Trophoblast cell (in vitro differentiated cells and primary cell): ENCODE data around the gene PNMA8B.

Experiments used
- DNase-seq, 2 donors: peaks; one replicate each; pipeline ENCODE4 v3.0.0-alpha.2; 2016
- H2AFZ ChIP-seq: 2 replicates; pipeline ENCODE4 v1.6.1; 2013; ENCODE audit warnings: low read length, moderate library complexity, mild to moderate bottlenecking; ENCODE audit not compliant: insufficient read depth, poor library complexity
- H2AK5ac ChIP-seq: 2 replicates; pipeline ENCODE4 v1.6.1; 2013; ENCODE audit warnings: mild to moderate bottlenecking, low read length
- H2BK120ac ChIP-seq: 2 replicates; pipeline ENCODE4 v1.6.1; 2013; ENCODE audit warnings: low read length, mild to moderate bottlenecking, moderate library complexity; ENCODE audit not compliant: insufficient read depth, poor library complexity
- H2BK12ac ChIP-seq: 2 replicates; pipeline ENCODE4 v1.6.1; 2013; ENCODE audit warnings: mild to moderate bottlenecking, low read length, moderate library complexity
- H2BK5ac ChIP-seq: 2 replicates; pipeline ENCODE4 v1.6.1; 2013; ENCODE audit warnings: low read length, low read depth, moderate library complexity, mild to moderate bottlenecking; ENCODE audit not compliant: poor library complexity
- H3K14ac ChIP-seq: 2 replicates; pipeline ENCODE4 v1.6.1; 2013; ENCODE audit warnings: mild to moderate bottlenecking, low read length
- H3K18ac ChIP-seq: 2 replicates; pipeline ENCODE4 v1.6.1; 2013; ENCODE audit warnings: mild to moderate bottlenecking, low read length
- H3K23ac ChIP-seq: 2 replicates; pipeline ENCODE4 v1.6.1; 2013; ENCODE audit warnings: low read length
- H3K27ac ChIP-seq: 2 replicates; pipeline ENCODE4 v1.5.1; 2013; ENCODE audit warnings: low read depth, mild to moderate bottlenecking, inconsistent platforms, low read length, moderate library complexity
- H3K27me3 ChIP-seq: 2 replicates; pipeline ENCODE4 v1.6.1; 2013; ENCODE audit warnings: inconsistent platforms, mild to moderate bottlenecking, low read length, moderate library complexity; ENCODE audit not compliant: insufficient read depth
- H3K36me3 ChIP-seq, 2 experiments: 1 replicate in 1 of 2; 2 replicates in 1 of 2; pipeline ENCODE4 v1.6.1; 2013; ENCODE audit warnings: low read length in 2 of 2, mild to moderate bottlenecking in 2 of 2, moderate library complexity in 1 of 2; ENCODE audit not compliant: insufficient read depth in 2 of 2, control insufficient read depth in 1 of 2
- H3K4ac ChIP-seq: 2 replicates; pipeline ENCODE4 v1.6.1; 2013; ENCODE audit warnings: low read depth, mild to moderate bottlenecking, low read length, moderate library complexity
- H3K4me1 ChIP-seq, 2 experiments: 1 replicate in 1 of 2; 2 replicates in 1 of 2; pipeline ENCODE4 v1.6.1; 2013; ENCODE audit warnings: low read length in 2 of 2, mild to moderate bottlenecking in 2 of 2, moderate library complexity in 1 of 2; ENCODE audit not compliant: insufficient read depth in 2 of 2, control insufficient read depth in 1 of 2
- H3K4me2 ChIP-seq: 2 replicates; pipeline ENCODE4 v1.6.1; 2013; ENCODE audit warnings: inconsistent platforms, mild to moderate bottlenecking, low read length, moderate library complexity
- H3K4me3 ChIP-seq: 2 replicates; pipeline ENCODE4 v1.5.1; 2013; ENCODE audit warnings: mild to moderate bottlenecking, low read depth, low read length, inconsistent platforms
- H3K79me1 ChIP-seq: one replicate; pipeline ENCODE4 v1.6.1; 2013; ENCODE audit warnings: low read length
- H3K79me2 ChIP-seq: 2 replicates; pipeline ENCODE4 v1.6.1; 2013; ENCODE audit warnings: low read length, mild to moderate bottlenecking; ENCODE audit not compliant: control insufficient read depth, insufficient read depth, poor library complexity
- H3K9ac ChIP-seq: 2 replicates; pipeline ENCODE4 v1.6.1; 2013; ENCODE audit warnings: mild to moderate bottlenecking, low read length
- H3K9me3 ChIP-seq: 2 replicates; pipeline ENCODE4 v1.6.1; 2013; ENCODE audit warnings: low read depth, mild to moderate bottlenecking, control low read depth, inconsistent platforms, low read length; ENCODE audit not compliant: insufficient read depth
- H4K12ac ChIP-seq: 2 replicates; pipeline ENCODE4 v1.6.1; 2013; ENCODE audit warnings: low read depth, mild to moderate bottlenecking, low read length, moderate library complexity
- H4K8ac ChIP-seq: 2 replicates; pipeline ENCODE4 v1.6.1; 2013; ENCODE audit warnings: low read depth, mild to moderate bottlenecking, low read length, moderate library complexity
- H4K91ac ChIP-seq: one replicate; pipeline ENCODE4 v1.6.1; 2013; ENCODE audit warnings: low read depth, mild to moderate bottlenecking, low read length, moderate library complexity
- WGBS: extraction: QIAGEN DNeasy Blood & Tissue Kit; methylation state at CpG from one replicate; pipeline ENCODE4 v1.1.7; 2013; ENCODE audit warnings: missing lambda C conversion rate; ENCODE audit not compliant: insufficient read length, insufficient coverage; ENCODE audit errors: extremely low coverage; 5-methylcytosine and 5-hydroxymethylcytosine counted together

The PNMA8B gene

DNA sequence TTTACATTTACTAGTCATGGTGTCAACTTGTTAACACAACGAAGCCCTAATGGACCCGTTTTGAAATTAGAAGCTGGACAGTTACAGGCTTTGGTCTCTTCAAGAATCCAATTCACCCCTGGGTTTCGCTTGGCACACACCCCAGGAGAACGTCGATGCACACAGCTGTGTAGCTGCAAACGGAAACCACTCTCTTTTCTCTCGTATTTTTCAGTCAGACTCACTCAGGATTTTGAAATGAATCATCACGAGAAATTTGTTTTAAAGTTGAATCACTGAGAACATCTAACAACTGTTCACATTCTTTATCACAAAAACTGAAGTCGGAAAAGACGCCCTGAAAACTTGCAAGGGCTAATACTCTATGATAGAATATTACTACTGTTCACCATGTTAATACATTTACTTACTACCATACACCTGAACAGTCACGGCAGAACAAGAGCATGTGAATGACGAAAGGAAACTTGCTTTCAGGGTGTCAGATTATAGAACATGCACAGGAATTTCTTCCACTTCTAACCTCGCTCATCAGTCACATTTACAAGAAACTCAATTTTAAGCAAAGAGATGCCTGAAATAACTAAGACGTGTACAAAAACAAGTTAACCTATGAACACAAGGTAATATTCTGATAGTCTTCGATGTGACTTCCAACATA, 29.0 kb downstream of the PNMA8B start:
- peaks cover 4 to 11% of the 10 kb centered on the region in 2 experiments for H3K4me1 ChIP-seq
- H3K9me3 ChIP-seq = no peaks in the 10 kb centered on the region
- H2AFZ ChIP-seq = no peak overlapping the region
- no peak overlapping the region for H3K23ac ChIP-seq
- no peak overlapping the region for H3K4me3 ChIP-seq
- no peak overlapping the region for H3K18ac ChIP-seq
- no peaks in the 10 kb centered on the region for H3K36me3 ChIP-seq
- H3K27me3 ChIP-seq = no peaks in the 10 kb centered on the region
- no peak overlapping the region for H2AK5ac ChIP-seq
- no peak overlapping the region for H4K8ac ChIP-seq
- no CpG with 5 or more reads among the region's 15 CpGs for WGBS
- no peak overlapping the region for H3K9ac ChIP-seq
- no peak overlapping the region for H2BK12ac ChIP-seq
- no peak overlapping the region for H4K12ac ChIP-seq
- no peak overlapping the region for H2BK5ac ChIP-seq
- no peaks in the 10 kb centered on the region for H3K79me2 ChIP-seq
- no peak overlapping the region for H3K4me2 ChIP-seq
- no peak overlapping the region for H3K27ac ChIP-seq
- H3K4ac ChIP-seq = no peak overlapping the region
- H3K14ac ChIP-seq = no peak overlapping the region
- DNase-seq = no peak
- no peak overlapping the region for H4K91ac ChIP-seq
- peaks cover 6% of the 10 kb centered on the region for H3K79me1 ChIP-seq
- H2BK120ac ChIP-seq = no peak overlapping the region

GRCh38 chr19:46463516-46463915, 32.2 kb downstream of the PNMA8B start:
- Histone ChIP-seq H3K27me3 (no peaks in the 10 kb centered on the region), H2AFZ (no peak overlapping the region), H2BK5ac (no peak overlapping the region), H3K4me3 (no peak overlapping the region), H4K8ac (no peak overlapping the region), H3K9ac (no peak overlapping the region), H3K79me1 (no peaks in the 10 kb centered on the region), H2BK120ac (no peak overlapping the region), H3K27ac (no peak overlapping the region), H3K9me3 (no peaks in the 10 kb centered on the region), H2AK5ac (no peak overlapping the region), H3K18ac (no peak overlapping the region), H3K79me2 (no peaks in the 10 kb centered on the region), H2BK12ac (no peak overlapping the region), H3K4ac (no peak overlapping the region), H3K23ac (no peak overlapping the region), H3K14ac (no peak overlapping the region), H4K12ac (no peak overlapping the region), H3K4me1 (peaks cover 2% of the 10 kb centered on the region in 2 experiments), H3K4me2 (no peak overlapping the region), H3K36me3 (no peaks in the 10 kb centered on the region), H4K91ac (no peak overlapping the region)
- WGBS = no CpG with 5 or more reads among the region's 7 CpGs
- DNase-seq = no peak

GRCh38 chr19:46461537-46461936, 34.1 kb downstream of the PNMA8B start:
- Histone ChIP-seq H3K23ac (no peak overlapping the region), H4K12ac (no peak overlapping the region), H3K18ac (no peak overlapping the region), H2BK12ac (no peak overlapping the region), H2BK120ac (no peak overlapping the region), H4K91ac (no peak overlapping the region), H3K79me1 (no peaks in the 10 kb centered on the region), H3K27me3 (no peaks in the 10 kb centered on the region), H2BK5ac (no peak overlapping the region), H3K4me3 (no peak overlapping the region), H4K8ac (no peak overlapping the region), H3K27ac (no peak overlapping the region), H3K9ac (no peak overlapping the region), H3K36me3 (no peaks in the 10 kb centered on the region), H2AK5ac (no peak overlapping the region), H3K4me1 (peaks cover 2% of the 10 kb centered on the region in 2 experiments), H3K9me3 (no peaks in the 10 kb centered on the region), H3K79me2 (no peaks in the 10 kb centered on the region), H3K4ac (no peak overlapping the region), H3K14ac (no peak overlapping the region), H3K4me2 (no peak overlapping the region), H2AFZ (no peak overlapping the region)
- DNase-seq = no peak
- WGBS = no CpG with 5 or more reads among the region's 2 CpGs

DNA sequence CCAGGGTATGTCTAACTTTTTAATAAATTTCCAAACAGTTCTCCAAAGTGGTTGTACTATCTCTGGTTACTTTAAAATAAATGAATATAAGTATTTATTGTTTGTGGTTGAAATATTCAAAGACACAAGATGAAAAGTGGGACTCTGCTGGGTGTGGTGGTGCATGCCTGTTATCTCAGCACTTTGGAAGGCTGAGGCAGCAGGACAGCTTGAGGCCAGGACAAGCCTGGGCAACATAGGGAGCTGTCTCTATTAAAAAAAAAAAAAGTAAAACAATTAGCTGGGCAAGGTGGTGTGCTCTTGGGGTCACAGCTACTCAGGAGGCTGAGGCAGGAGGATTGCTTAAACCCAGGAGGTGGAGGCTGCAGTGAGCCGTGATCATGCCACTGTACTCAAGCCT, 34.7 kb downstream of the PNMA8B start:
- H3K79me2 ChIP-seq = no peaks in the 10 kb centered on the region
- H4K12ac ChIP-seq = no peak overlapping the region
- DNase-seq = no peak
- no CpG with 5 or more reads among the region's 1 CpG for WGBS
- H2AK5ac ChIP-seq = no peak overlapping the region
- no peak overlapping the region for H2BK5ac ChIP-seq
- no peaks in the 10 kb centered on the region for H3K27me3 ChIP-seq
- no peak overlapping the region for H3K18ac ChIP-seq
- H3K27ac ChIP-seq = no peak overlapping the region
- no peak overlapping the region for H2BK12ac ChIP-seq
- H3K14ac ChIP-seq = no peak overlapping the region
- H2BK120ac ChIP-seq = no peak overlapping the region
- H3K4ac ChIP-seq = no peak overlapping the region
- H4K8ac ChIP-seq = no peak overlapping the region
- no peak overlapping the region for H3K4me3 ChIP-seq
- no peak overlapping the region for H3K23ac ChIP-seq
- no peaks in the 10 kb centered on the region for H3K36me3 ChIP-seq
- peaks cover 2% of the 10 kb centered on the region in 2 experiments for H3K4me1 ChIP-seq
- H4K91ac ChIP-seq = no peak overlapping the region
- no peak overlapping the region for H2AFZ ChIP-seq
- H3K9me3 ChIP-seq = no peaks in the 10 kb centered on the region
- no peak overlapping the region for H3K4me2 ChIP-seq
- no peak overlapping the region for H3K9ac ChIP-seq
- H3K79me1 ChIP-seq = no peaks in the 10 kb centered on the region
